ENCODE results near the gene PROM2. TPM values are rescaled to one million over a fixed set of nuclear protein-coding genes. Genes with fewer than 3 reads are reported as not detected.

PROM2 gene
- total and polyA plus RNA-seq, 2 experiments from 2014 or later: 2.1 to 2.2 TPM

- TF ChIP-seq, protein P1, sequence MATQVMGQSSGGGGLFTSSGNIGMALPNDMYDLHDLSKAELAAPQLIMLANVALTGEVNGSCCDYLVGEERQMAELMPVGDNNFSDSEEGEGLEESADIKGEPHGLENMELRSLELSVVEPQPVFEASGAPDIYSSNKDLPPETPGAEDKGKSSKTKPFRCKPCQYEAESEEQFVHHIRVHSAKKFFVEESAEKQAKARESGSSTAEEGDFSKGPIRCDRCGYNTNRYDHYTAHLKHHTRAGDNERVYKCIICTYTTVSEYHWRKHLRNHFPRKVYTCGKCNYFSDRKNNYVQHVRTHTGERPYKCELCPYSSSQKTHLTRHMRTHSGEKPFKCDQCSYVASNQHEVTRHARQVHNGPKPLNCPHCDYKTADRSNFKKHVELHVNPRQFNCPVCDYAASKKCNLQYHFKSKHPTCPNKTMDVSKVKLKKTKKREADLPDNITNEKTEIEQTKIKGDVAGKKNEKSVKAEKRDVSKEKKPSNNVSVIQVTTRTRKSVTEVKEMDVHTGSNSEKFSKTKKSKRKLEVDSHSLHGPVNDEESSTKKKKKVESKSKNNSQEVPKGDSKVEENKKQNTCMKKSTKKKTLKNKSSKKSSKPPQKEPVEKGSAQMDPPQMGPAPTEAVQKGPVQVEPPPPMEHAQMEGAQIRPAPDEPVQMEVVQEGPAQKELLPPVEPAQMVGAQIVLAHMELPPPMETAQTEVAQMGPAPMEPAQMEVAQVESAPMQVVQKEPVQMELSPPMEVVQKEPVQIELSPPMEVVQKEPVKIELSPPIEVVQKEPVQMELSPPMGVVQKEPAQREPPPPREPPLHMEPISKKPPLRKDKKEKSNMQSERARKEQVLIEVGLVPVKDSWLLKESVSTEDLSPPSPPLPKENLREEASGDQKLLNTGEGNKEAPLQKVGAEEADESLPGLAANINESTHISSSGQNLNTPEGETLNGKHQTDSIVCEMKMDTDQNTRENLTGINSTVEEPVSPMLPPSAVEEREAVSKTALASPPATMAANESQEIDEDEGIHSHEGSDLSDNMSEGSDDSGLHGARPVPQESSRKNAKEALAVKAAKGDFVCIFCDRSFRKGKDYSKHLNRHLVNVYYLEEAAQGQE (IDR thresholded peaks at IDR 0.05; ENCODE audit: unreplicated experiment): no peak
- TF ChIP-seq ETS1 (IDR thresholded peaks at IDR 0.05): no peak
- TF ChIP-seq POLR2AphosphoS5 (IDR thresholded peaks at IDR 0.05; ENCODE audit: low read depth): no peak
- TF ChIP-seq ZNF114 (CRISPR knock-in tag; IDR thresholded peaks at IDR 0.05): no peak
- no peak for TF ChIP-seq JUNB (IDR thresholded peaks at IDR 0.05; ENCODE audit: unreplicated experiment)
These were observed 39.9 kb upstream of the PROM2 start (continued) for GRCh38 chr2:95234286-95234785.

- Histone ChIP-seq H3K27me3 (ENCODE audit: insufficient read depth) (no peaks in the 10 kb centered on the region), H3K4me1 (ENCODE audit: insufficient read depth) (no peaks in the 10 kb centered on the region), H3F3A (replicated peaks; ENCODE audit: low read depth) (no peaks in the 10 kb centered on the region), H3K79me2 (replicated peaks; ENCODE audit: insufficient read depth) (no peaks in the 10 kb centered on the region), H3K27ac (ENCODE audit: low read depth) (no peak overlapping the region), H3K4me3 (no peak overlapping the region), H3K4me2 (no peak overlapping the region), H3K9me2 (ENCODE audit: insufficient read depth) (no peaks in the 10 kb centered on the region; the same call in 1 of the 2 replicates), H4K20me1 (replicated peaks; ENCODE audit: insufficient read depth) (no peaks in the 10 kb centered on the region), H2AFZ (no peak overlapping the region), H3K36me3 (ENCODE audit: insufficient read depth) (peaks cover 2% of the 10 kb centered on the region; the same call in 1 of the 2 replicates)
- Mint-ChIP-seq H3K36me3 (ENCODE audit: low read depth) (peaks cover 6% of the 10 kb centered on the region), H3K4me3 (no peak overlapping the region), H3K9me3 (peaks cover 44% of the 10 kb centered on the region), H3K4me1 (peaks cover 2% of the 10 kb centered on the region; the same call in 2 of the 3 replicates), H3K27me3 (ENCODE audit: insufficient read depth, low read depth, poor library complexity) (peaks cover 5% of the 10 kb centered on the region), H3K27ac (no peak overlapping the region)
- no peak for ATAC-seq
- DNase-seq (ENCODE audit: low spot score): no peak
- no peak for TF ChIP-seq ZNF331 (CRISPR knock-in tag; IDR thresholded peaks at IDR 0.05; ENCODE audit: low read depth)
- TF ChIP-seq, protein P1 (IDR thresholded peaks at IDR 0.05; ENCODE audit: unreplicated experiment): no peak
- no peak for TF ChIP-seq POLR2AphosphoS5 (IDR thresholded peaks at IDR 0.05; ENCODE audit: low read depth)
- TF ChIP-seq CTCF (conservative IDR thresholded peaks at IDR 0.05; ENCODE audit: low read depth in 2 of 2): no peak
- TF ChIP-seq EZH2 (IDR thresholded peaks at IDR 0.05; ENCODE audit: low read depth, unreplicated experiment): no peak
- no peak for TF ChIP-seq ETS1 (IDR thresholded peaks at IDR 0.05)
- no peak for TF ChIP-seq CREB1 (CRISPR knock-in tag; IDR thresholded peaks at IDR 0.05; ENCODE audit: low read depth)
These were observed 39.4 kb upstream of the PROM2 start for GRCh38 chr2:95234816-95235215.

Data from GM23338 (cell line).